AG10803 (cell line): Measurements from ENCODE around the gene CTU1.

Experiments used
- DNase-seq: peaks from one replicate; pipeline ENCODE4 v3.0.0; 2010; ENCODE audit warnings: low read depth
- H3K4me3 ChIP-seq: 2 replicates; pipeline ENCODE4 v1.5.1; 2011; ENCODE audit warnings: mild to moderate bottlenecking, low read length, control low read depth
- CTCF ChIP-seq: conservative IDR thresholded peaks from 2 replicates; pipeline ENCODE4 v1.5.1; 2011; ENCODE audit warnings: mild to moderate bottlenecking, low read length, control low read depth, inconsistent platforms

CTU1 gene

GRCh38 chr19:51082611-51083010, 25.6 kb downstream of the CTU1 start, which contains the start of gene KLK14:
Gene KLK14 (minus strand): TSS chr19:51082887. CDS start chr19:51082614, 273 bp downstream.
- DNase-seq = no peak
- H3K4me3 ChIP-seq = no peak within 1 kb of the TSS
- no peak for TF ChIP-seq CTCF

- no peak for DNase-seq
- H3K4me3 ChIP-seq = no peak overlapping the region
- no peak for TF ChIP-seq CTCF
These were observed 26.7 kb downstream of the CTU1 start for GRCh38 chr19:51081476-51081875.

DNA sequence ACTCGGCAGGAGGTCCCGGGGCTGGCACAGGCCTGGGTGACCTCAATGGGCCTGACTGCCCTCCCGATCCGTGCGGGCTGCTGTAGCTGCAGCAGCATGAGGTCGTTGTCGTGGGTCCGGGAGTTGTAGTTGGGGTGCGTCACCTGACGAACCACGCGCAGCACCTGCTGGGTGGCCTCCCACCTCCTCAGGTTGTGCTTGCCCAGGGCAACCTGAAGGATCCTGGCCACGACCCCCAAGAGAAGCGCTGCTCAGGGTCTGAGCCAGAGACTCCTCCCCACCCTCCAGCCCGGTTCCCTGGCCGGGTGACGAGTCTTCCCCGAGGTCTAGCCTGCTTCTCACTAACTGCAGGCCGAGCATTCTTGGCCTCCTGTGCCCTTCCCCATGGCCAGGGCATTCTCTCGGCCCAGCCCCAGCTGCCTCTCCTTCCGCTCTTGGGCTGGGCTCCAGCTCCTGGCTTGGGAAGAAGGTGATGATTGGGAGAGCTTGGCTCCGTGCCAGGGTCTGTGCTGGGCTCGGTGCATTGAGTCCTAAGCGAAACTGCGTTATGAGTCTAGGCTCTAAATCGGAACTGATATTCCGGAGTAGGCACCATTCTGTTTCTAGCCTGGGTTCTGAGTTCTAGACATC, 28.6 kb downstream of the CTU1 start:
- no peak for DNase-seq
- TF ChIP-seq CTCF = no peak
- H3K4me3 ChIP-seq = no peak overlapping the region

- no peak overlapping the region for H3K4me3 ChIP-seq
- no peak for TF ChIP-seq CTCF
These were observed 29.5 kb downstream of the CTU1 start for GRCh38 chr19:51078731-51079130.

DNA sequence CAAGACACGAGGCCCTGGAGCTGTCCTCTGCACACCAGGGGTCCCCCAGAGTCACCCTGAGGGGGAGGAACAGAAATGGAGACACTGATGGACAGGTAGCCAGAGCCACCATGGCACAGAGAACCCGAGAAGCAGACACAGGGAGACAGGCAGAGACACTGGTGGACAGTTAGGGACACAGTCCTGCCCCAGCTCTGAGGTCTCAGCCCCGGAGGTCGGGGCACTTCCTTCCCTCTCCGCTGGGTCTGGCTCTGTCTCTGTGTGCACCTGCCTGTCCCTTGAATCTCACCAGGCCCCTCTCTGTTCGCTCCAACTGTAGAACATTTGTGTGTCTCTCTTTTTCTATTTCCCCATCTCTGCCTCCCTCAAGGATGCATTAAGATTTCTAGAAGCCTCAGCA, 30.1 kb downstream of the CTU1 start:
- TF ChIP-seq CTCF = no peak
- H3K4me3 ChIP-seq = no peak overlapping the region
- no peak for DNase-seq

More at GRCh38 chr19:51078731-51079130, 29.5 kb downstream of the CTU1 start:
- DNase-seq = no peak

- DNase-seq = no peak
- no peak for TF ChIP-seq CTCF
- H3K4me3 ChIP-seq = no peak overlapping the region
These were observed 31.5 kb downstream of the CTU1 start for GRCh38 chr19:51076631-51077213.

GRCh38 chr19:51075998-51076397, 32.2 kb downstream of the CTU1 start:
- H3K4me3 ChIP-seq = no peak overlapping the region
- no peak for TF ChIP-seq CTCF
- no peak for DNase-seq
